Ovary (tissue), 9 donors: ENCODE data around the gene S1PR1. TPM values are rescaled to one million over a fixed set of nuclear protein-coding genes. Genes with fewer than 3 reads are reported as not detected.

Experiments
- DNase-seq, 5 donors: peaks; one replicate each; pipeline ENCODE4 v3.0.0-alpha.2; 2019 to 2020
- H3K27ac ChIP-seq, 2 donors: fragments of 200-600 bp; one replicate each; pipeline versions ENCODE4 v1.5.1 to v1.8.0; 2019 to 2022
- H3K27me3 ChIP-seq: fragments of 200-600 bp; one replicate; pipeline ENCODE4 v1.8.0; 2022
- H3K36me3 ChIP-seq: fragments of 200-600 bp; sonication (generic); one replicate; pipeline ENCODE4 v1.5.1; 2019
- H3K4me1 ChIP-seq: one replicate; pipeline ENCODE4 v1.8.1; 2013; ENCODE audit warnings: mild to moderate bottlenecking, moderate library complexity; ENCODE audit not compliant: insufficient read depth
- H3K4me3 ChIP-seq: fragments of 200-600 bp; sonication (generic); one replicate; pipeline ENCODE4 v1.5.1; 2017
- H3K9me3 ChIP-seq, 2 donors: fragments of 200-600 bp in 1 of 2; sonication (generic) in 1 of 2; one replicate each; pipeline versions ENCODE4 v1.5.1 to v1.8.1; 2013 to 2019; ENCODE audit warnings: mild to moderate bottlenecking in 1 of 2, moderate library complexity in 1 of 2
- CTCF ChIP-seq, 3 donors: fragments of 450-650 bp in 2 of 3; fragments of 200-600 bp in 1 of 3; IDR thresholded peaks; one replicate each; pipeline versions ENCODE4 v1.5.1 to v1.8.0; 2016 to 2022; ENCODE audit warnings: antibody characterized with exemption in 3 of 3, mild to moderate bottlenecking in 1 of 3
- EP300 ChIP-seq: sonication (generic); formaldehyde crosslinking; IDR thresholded peaks from one replicate; pipeline ENCODE4 v1.6.1; 2017; ENCODE audit warnings: antibody characterized with exemption
- POLR2A ChIP-seq: fragments of 450-650 bp; IDR thresholded peaks from one replicate; pipeline ENCODE4 v1.6.1; 2017; ENCODE audit warnings: antibody characterized with exemption, mild to moderate bottlenecking, moderate library complexity
- WGBS, 3 donors: extraction: QIAGEN DNeasy Blood & Tissue Kit in 1 of 3; methylation state at CpG; one replicate each; pipeline versions ENCODE4 v1.1.5 to v1.1.7; 2013 to 2017; 5-methylcytosine and 5-hydroxymethylcytosine counted together
- intact Hi-C, 4 donors: fragments of 100-400 bp; cut with DNase I; formaldehyde crosslinking; loops; one replicate each; pipeline versions ENCODE4 v1.11.0 to v1.15.1; 2022 to 2023
- polyA plus RNA-seq, 2 donors: library from polyadenylated mRNA; stranded (reverse); fragments of 200-250 nt in 1 of 2; fragments of 350-450 nt in 1 of 2; fragmentation: Illumina TruSeq in 1 of 2; extraction: RNeasy Lipid Tissue Mini Kit (QIAGEN cat#74804) in 1 of 2; gene quantifications; one replicate each; pipeline ENCODE4 v1.2.3, GENCODE V29; 2013 to 2014
- total RNA-seq, 7 donors: library from RNA; depleted of rRNA in 2 of 7; stranded (reverse); fragments of >200 nt in 2 of 7; fragmentation: NEBNext Ultra II Directional in 3 of 7; extraction: Animal tissue kit (Norgen Biotek cat#: 25700) in 3 of 7; gene quantifications; one replicate each; pipeline versions ENCODE4 v1.1.0 to v1.2.4, GENCODE V29; 2016 to 2023
- donor health status: DM: no; HTN: no; CAD: no; lungs with moderate emphysema.
- donor health status: DM: no; HTN: no; CAD: no.
- donor health status: Bipolar disorder and iron deficiency.
- donor health status: DM: yes; HTN: yes; CAD: no.
- donor health status: DM: no; HTN: no; CAD: no.
- donor health status: DM: yes; HTN: yes; CAD: no.

The S1PR1 gene
- total and polyA plus RNA-seq, 9 donors: 8.0 to 27.8 (median 10.9) TPM

GRCh38 chr1:101198842-101199636, 37.8 kb upstream of the S1PR1 start:
- Histone ChIP-seq H3K36me3 (no peaks in the 10 kb centered on the region), H3K27me3 (no peaks in the 10 kb centered on the region), H3K27ac (no peak overlapping the region), H3K9me3 (no peaks in the 10 kb centered on the region), H3K4me3 (no peak overlapping the region), H3K4me1 (no peaks in the 10 kb centered on the region)
- DNase-seq: no peak
- intact Hi-C loops: no loop called here
- 86 to 93% (median 93%) methylated on average over 8 of the region's 8 CpGs for WGBS, 3 donors
- no peak for TF ChIP-seq CTCF (IDR thresholded peaks at IDR 0.05)
- no peak for TF ChIP-seq POLR2A
- TF ChIP-seq EP300: no peak

GRCh38 chr1:101199637-101199982, 37.2 kb upstream of the S1PR1 start:
- H3K27ac ChIP-seq: no peak overlapping the region
- no peak overlapping the region for H3K4me3 ChIP-seq
- no peaks in the 10 kb centered on the region for H3K27me3 ChIP-seq
- no peak for DNase-seq
- H3K9me3 ChIP-seq: no peaks in the 10 kb centered on the region
- intact Hi-C loops: no loop called here
- 92 to 98% (median 92%) methylated on average over 1 of the region's 1 CpG for WGBS, 3 donors
- TF ChIP-seq POLR2A (no peak), EP300 (no peak), CTCF (IDR thresholded peaks at IDR 0.05) (no peak)
- no peaks in the 10 kb centered on the region for H3K36me3 ChIP-seq
- H3K4me1 ChIP-seq: no peaks in the 10 kb centered on the region

- H3K4me1 ChIP-seq: no peaks in the 10 kb centered on the region
- H3K27me3 ChIP-seq: no peaks in the 10 kb centered on the region
- intact Hi-C loops: no loop called here
Observed at GRCh38 chr1:101200513-101200912, 36.3 kb upstream of the S1PR1 start.

GRCh38 chr1:101203820-101204540, 32.8 kb upstream of the S1PR1 start:
- 44 to 64% (median 52%) methylated on average over 6 of the region's 6 CpGs for WGBS, 3 donors
- Histone ChIP-seq H3K9me3 (no peaks in the 10 kb centered on the region), H3K27ac (no peak overlapping the region), H3K27me3 (no peaks in the 10 kb centered on the region), H3K36me3 (no peaks in the 10 kb centered on the region), H3K4me1 (no peaks in the 10 kb centered on the region), H3K4me3 (no peak overlapping the region)
- no peak for TF ChIP-seq EP300
- TF ChIP-seq CTCF (IDR thresholded peaks at IDR 0.05): no peak
- no peak for TF ChIP-seq POLR2A
- intact Hi-C loops: no loop called here
- DNase-seq: no peak

More at GRCh38 chr1:101200513-101200912, 36.3 kb upstream of the S1PR1 start:
- Histone ChIP-seq H3K36me3 (no peaks in the 10 kb centered on the region), H3K27ac (no peak overlapping the region), H3K4me3 (no peak overlapping the region), H3K9me3 (no peaks in the 10 kb centered on the region)
- DNase-seq: no peak
- 26 to 75% (median 50%) methylated on average over 2 of the region's 2 CpGs for WGBS, 3 donors
- TF ChIP-seq CTCF (IDR thresholded peaks at IDR 0.05) (no peak), EP300 (no peak), POLR2A (no peak)
